Measurements from ENCODE around the gene SLC51A. TPM values are rescaled to one million over a fixed set of nuclear protein-coding genes. Genes with fewer than 3 reads are reported as not detected.

SLC51A gene
- total and polyA plus RNA-seq, 2 of the 8 experiments (the other 6 are each of a cell fraction or from before 2014, with no cell fraction given) = 6.3 to 9.8 TPM

GRCh38 chr3:196270499-196270898, 54.2 kb downstream of the SLC51A start:
- no peak overlapping the region for H3K9ac ChIP-seq (replicated peaks in 1 of 4; ENCODE audit: extremely low read depth in 1 of 4, low read depth in 3 of 4, low read length in 3 of 4)
- no peaks in the 10 kb centered on the region for H3K79me1 ChIP-seq (ENCODE audit: low read depth, low read length)
- no peak overlapping the region for H4K8ac ChIP-seq (ENCODE audit: extremely low read depth, insufficient read depth, low read length)
- no peak for FAIRE-seq
- DNase-seq (ENCODE audit: low read depth in 1 of 2, low spot score in 2 of 2) = no peak
- peaks cover 0 to 9% of the 10 kb centered on the region in 2 experiments; a peak in 3 of 4 replicates for H3K79me2 ChIP-seq (ENCODE audit: control insufficient read depth in 1 of 2, insufficient read depth in 2 of 2, low read length in 2 of 2)
- no peak overlapping the region for H2BK20ac ChIP-seq (ENCODE audit: low read length)
- H3K4me3 ChIP-seq (ENCODE audit: extremely low read depth in 1 of 4, insufficient read depth in 2 of 4, low read depth in 3 of 4, low read length in 4 of 4) = no peak overlapping the region
- H2BK120ac ChIP-seq (replicated peaks; ENCODE audit: low read depth, low read length) = no peak overlapping the region
- H3K23ac ChIP-seq (ENCODE audit: insufficient read length) = no peak overlapping the region
- H3K36me3 ChIP-seq (ENCODE audit: control insufficient read depth in 2 of 4, insufficient read depth in 4 of 4, low read length in 3 of 4) = no peaks in the 10 kb centered on the region; a peak in 2 of 8 replicates
- no peak overlapping the region for H2AFZ ChIP-seq (ENCODE audit: low read length)
- H3K27ac ChIP-seq (ENCODE audit: low read depth, low read length) = no peak overlapping the region
- ChIA-PET POLR2A (ENCODE audit: partially characterized antibody) (no interaction called here), CTCF (ENCODE audit: partially characterized antibody) (interaction anchor here (1.5 kb wide), 1 partner anchor 11 kb away, joined by 4 read pairs; no protein-coding TSS in a partner anchor)
- no peak overlapping the region for H4K5ac ChIP-seq (ENCODE audit: insufficient read length, low read depth, low read length)
- H4K20me1 ChIP-seq (replicated peaks in 1 of 2; ENCODE audit: control insufficient read depth in 1 of 2, insufficient read depth in 2 of 2, low read length in 2 of 2) = peaks cover 0 to 2% of the 10 kb centered on the region in 2 experiments
- H2BK15ac ChIP-seq (ENCODE audit: low read length) = no peak overlapping the region
- no peak overlapping the region for H3K4ac ChIP-seq (replicated peaks; ENCODE audit: insufficient read length, low read depth, low read length)
- no peaks in the 10 kb centered on the region for H3K23me2 ChIP-seq (ENCODE audit: low read depth, low read length)
- H2AK5ac ChIP-seq (ENCODE audit: low read depth, low read length) = no peak overlapping the region
- H2BK12ac ChIP-seq (ENCODE audit: low read depth, low read length) = no peak overlapping the region
- H4K91ac ChIP-seq (replicated peaks; ENCODE audit: insufficient read length, low read length) = no peak overlapping the region
- H3K4me2 ChIP-seq (ENCODE audit: insufficient read depth in 1 of 2, low read depth in 2 of 2, low read length in 2 of 2) = no peak overlapping the region
- no peak overlapping the region for H3K18ac ChIP-seq (ENCODE audit: extremely low read depth, low read length)
- no peaks in the 10 kb centered on the region for H3K9me3 ChIP-seq (ENCODE audit: insufficient read depth in 2 of 2, low read depth in 1 of 2, low read length in 1 of 2)
- H3K14ac ChIP-seq (ENCODE audit: insufficient read length) = no peak overlapping the region
- no peaks in the 10 kb centered on the region for H3K27me3 ChIP-seq (replicated peaks in 1 of 4; ENCODE audit: control insufficient read depth in 3 of 4, extremely low read depth in 1 of 4, insufficient read depth in 3 of 4, low read length in 3 of 4)
- WGBS, 2 experiments (ENCODE audit: extremely low coverage in 1 of 2, insufficient coverage in 1 of 2, insufficient read length in 1 of 2, insufficient replicate concordance in 2 of 2, low coverage in 1 of 2, low lambda C conversion rate in 2 of 2, missing lambda C conversion rate in 1 of 2) = 89% methylated on average over 5 of the region's 5 CpGs; no CpG with 5 or more reads in 1 of the 2 experiments
- H2BK5ac ChIP-seq (ENCODE audit: low read depth, low read length) = no peak overlapping the region
- H3K56ac ChIP-seq (replicated peaks; ENCODE audit: insufficient read length, low read depth, low read length) = no peak overlapping the region
- H3K4me1 ChIP-seq (replicated peaks in 1 of 4; ENCODE audit: control insufficient read depth in 3 of 4, insufficient read depth in 4 of 4, low read length in 3 of 4) = peaks cover 4 to 16% (median 12%) of the 10 kb centered on the region in 4 experiments; a peak in 6 of 7 replicates
- TF ChIP-seq RFX5 (IDR thresholded peaks at IDR 0.05; ENCODE audit: borderline replicate concordance, low read depth, low read length) (no peak), NRF1 (IDR thresholded peaks at IDR 0.05; ENCODE audit: low read depth, low read length) (no peak), ATF2 (IDR thresholded peaks at IDR 0.05; ENCODE audit: low read length) (no peak), BACH1 (IDR thresholded peaks at IDR 0.05; ENCODE audit: low read length) (no peak), SP4 (IDR thresholded peaks at IDR 0.05; ENCODE audit: low read length) (no peak), TEAD4 (IDR thresholded peaks at IDR 0.05; ENCODE audit: low read depth, low read length) (no peak), MAFK (IDR thresholded peaks at IDR 0.05; ENCODE audit: low read depth, low read length) (no peak)
- TF ChIP-seq, protein P1, sequence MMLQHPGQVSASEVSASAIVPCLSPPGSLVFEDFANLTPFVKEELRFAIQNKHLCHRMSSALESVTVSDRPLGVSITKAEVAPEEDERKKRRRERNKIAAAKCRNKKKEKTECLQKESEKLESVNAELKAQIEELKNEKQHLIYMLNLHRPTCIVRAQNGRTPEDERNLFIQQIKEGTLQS (IDR thresholded peaks at IDR 0.05; ENCODE audit: insufficient read depth, low read depth, low read length) = no peak
